ENCODE data around the gene ARL4C. TPM values are rescaled to one million over a fixed set of nuclear protein-coding genes. Genes with fewer than 3 reads are reported as not detected.

Gene ARL4C
- total RNA-seq, 1 experiment from 2014 or later = 81.2 TPM

DNA sequence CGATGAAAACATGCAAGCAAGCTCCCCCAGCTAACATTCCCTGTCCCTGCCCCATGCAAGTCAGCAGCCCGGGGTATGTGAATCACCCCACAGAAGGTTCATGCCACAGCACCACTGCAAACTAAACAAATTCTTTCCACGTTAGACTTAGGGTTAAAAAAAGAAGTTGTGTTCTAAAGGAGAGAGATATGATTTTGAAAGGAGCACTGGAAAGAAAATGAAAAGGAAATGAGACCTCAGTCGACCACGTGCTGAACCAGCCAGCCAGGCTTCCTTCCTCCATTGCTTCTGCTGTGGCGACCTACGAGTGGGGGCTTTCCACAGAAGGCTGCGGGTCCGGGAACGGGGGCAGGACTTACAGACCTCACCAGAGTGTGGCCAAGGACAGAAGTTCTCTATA, 52.0 kb downstream of the ARL4C start:
- Histone ChIP-seq H3K36me3 (ENCODE audit: control insufficient read depth, insufficient read depth, low read length) (no peaks in the 10 kb centered on the region), H3K4me3 (ENCODE audit: low read depth, low read length) (no peak overlapping the region), H3K9me3 (no peaks in the 10 kb centered on the region), H3K27me3 (replicated peaks; ENCODE audit: control insufficient read depth, insufficient read depth, low read length) (no peaks in the 10 kb centered on the region), H3K4me1 (peaks cover 26% of the 10 kb centered on the region)
- ChIA-PET POLR2A (interaction anchor here (0.7 kb wide), 1 partner anchor 372 kb away, joined by 5 read pairs; no protein-coding TSS in a partner anchor), CTCF (no interaction called here)
- Mint-ChIP-seq H3K4me1 (ENCODE audit: low read depth, unreplicated experiment) (peaks cover 15% of the 10 kb centered on the region), H3K36me3 (ENCODE audit: insufficient read depth, unreplicated experiment) (peaks cover 16% of the 10 kb centered on the region), H3K9me3 (ENCODE audit: unreplicated experiment) (peaks cover 8% of the 10 kb centered on the region), H3K4me3 (ENCODE audit: unreplicated experiment) (no peak overlapping the region), H3K27ac (ENCODE audit: unreplicated experiment) (no peak overlapping the region), H3K27me3 (ENCODE audit: insufficient read depth, unreplicated experiment) (no peaks in the 10 kb centered on the region)
- DNase-seq = no peak
- TF ChIP-seq, protein P1, sequence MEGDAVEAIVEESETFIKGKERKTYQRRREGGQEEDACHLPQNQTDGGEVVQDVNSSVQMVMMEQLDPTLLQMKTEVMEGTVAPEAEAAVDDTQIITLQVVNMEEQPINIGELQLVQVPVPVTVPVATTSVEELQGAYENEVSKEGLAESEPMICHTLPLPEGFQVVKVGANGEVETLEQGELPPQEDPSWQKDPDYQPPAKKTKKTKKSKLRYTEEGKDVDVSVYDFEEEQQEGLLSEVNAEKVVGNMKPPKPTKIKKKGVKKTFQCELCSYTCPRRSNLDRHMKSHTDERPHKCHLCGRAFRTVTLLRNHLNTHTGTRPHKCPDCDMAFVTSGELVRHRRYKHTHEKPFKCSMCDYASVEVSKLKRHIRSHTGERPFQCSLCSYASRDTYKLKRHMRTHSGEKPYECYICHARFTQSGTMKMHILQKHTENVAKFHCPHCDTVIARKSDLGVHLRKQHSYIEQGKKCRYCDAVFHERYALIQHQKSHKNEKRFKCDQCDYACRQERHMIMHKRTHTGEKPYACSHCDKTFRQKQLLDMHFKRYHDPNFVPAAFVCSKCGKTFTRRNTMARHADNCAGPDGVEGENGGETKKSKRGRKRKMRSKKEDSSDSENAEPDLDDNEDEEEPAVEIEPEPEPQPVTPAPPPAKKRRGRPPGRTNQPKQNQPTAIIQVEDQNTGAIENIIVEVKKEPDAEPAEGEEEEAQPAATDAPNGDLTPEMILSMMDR (IDR thresholded peaks at IDR 0.05; ENCODE audit: insufficient read depth in 1 of 2, low read depth in 1 of 2, low read length in 1 of 2, severe bottlenecking in 1 of 2, unreplicated experiment in 1 of 2) = no peak
- intact Hi-C loops (cut with micrococcal nuclease; ENCODE audit: unreplicated experiment) = loop anchor here (5.0 kb wide), 2 partner anchors 47 to 253 kb away; no protein-coding TSS in a partner anchor
- BruUV-seq (replicated peaks) = no TSS peak

GRCh38 chr2:234444242-234444730, 52.6 kb downstream of the ARL4C start:
- Histone ChIP-seq H3K9me3 (no peaks in the 10 kb centered on the region), H3K27me3 (replicated peaks; ENCODE audit: control insufficient read depth, insufficient read depth, low read length) (no peaks in the 10 kb centered on the region), H3K4me1 (peaks cover 20% of the 10 kb centered on the region), H3K36me3 (ENCODE audit: control insufficient read depth, insufficient read depth, low read length) (no peaks in the 10 kb centered on the region), H3K4me3 (ENCODE audit: low read depth, low read length) (no peak overlapping the region)
- intact Hi-C loops (cut with micrococcal nuclease; ENCODE audit: unreplicated experiment) = no loop called here
- TF ChIP-seq, protein P1 (IDR thresholded peaks at IDR 0.05; ENCODE audit: insufficient read depth in 1 of 2, low read depth in 1 of 2, low read length in 1 of 2, severe bottlenecking in 1 of 2, unreplicated experiment in 1 of 2) = no peak
- no peak for DNase-seq
- Mint-ChIP-seq H3K36me3 (ENCODE audit: insufficient read depth, unreplicated experiment) (peaks cover 12% of the 10 kb centered on the region), H3K27ac (ENCODE audit: unreplicated experiment) (no peak overlapping the region), H3K4me3 (ENCODE audit: unreplicated experiment) (no peak overlapping the region), H3K4me1 (ENCODE audit: low read depth, unreplicated experiment) (peaks cover 15% of the 10 kb centered on the region), H3K27me3 (ENCODE audit: insufficient read depth, unreplicated experiment) (no peaks in the 10 kb centered on the region), H3K9me3 (ENCODE audit: unreplicated experiment) (peaks cover 8% of the 10 kb centered on the region)
- no TSS peak for BruUV-seq (replicated peaks)
- POLR2A ChIA-PET = interaction anchor here (0.7 kb wide), 1 partner anchor 372 kb away, joined by 5 read pairs; no protein-coding TSS in a partner anchor
- CTCF ChIA-PET = no interaction called here

Measured in Caco-2 (cell line).